C4-2B (cell line): ENCODE measurements around the gene ASGR1.

Experiments used
- H3K27ac ChIP-seq: fragments of 450-650 bp; 2 replicates; pipeline ENCODE4 v1.5.1; 2017
- ZFX ChIP-seq: fragments of 450-650 bp; IDR thresholded peaks from 2 replicates; pipeline ENCODE4 v1.6.1; 2017
- TF ChIP-seq, protein P1 (sequence below): fragments of 450-650 bp; conservative IDR thresholded peaks from 2 replicates; pipeline ENCODE4 v1.5.1; 2017; ENCODE audit warnings: mild to moderate bottlenecking

ASGR1 gene

DNA sequence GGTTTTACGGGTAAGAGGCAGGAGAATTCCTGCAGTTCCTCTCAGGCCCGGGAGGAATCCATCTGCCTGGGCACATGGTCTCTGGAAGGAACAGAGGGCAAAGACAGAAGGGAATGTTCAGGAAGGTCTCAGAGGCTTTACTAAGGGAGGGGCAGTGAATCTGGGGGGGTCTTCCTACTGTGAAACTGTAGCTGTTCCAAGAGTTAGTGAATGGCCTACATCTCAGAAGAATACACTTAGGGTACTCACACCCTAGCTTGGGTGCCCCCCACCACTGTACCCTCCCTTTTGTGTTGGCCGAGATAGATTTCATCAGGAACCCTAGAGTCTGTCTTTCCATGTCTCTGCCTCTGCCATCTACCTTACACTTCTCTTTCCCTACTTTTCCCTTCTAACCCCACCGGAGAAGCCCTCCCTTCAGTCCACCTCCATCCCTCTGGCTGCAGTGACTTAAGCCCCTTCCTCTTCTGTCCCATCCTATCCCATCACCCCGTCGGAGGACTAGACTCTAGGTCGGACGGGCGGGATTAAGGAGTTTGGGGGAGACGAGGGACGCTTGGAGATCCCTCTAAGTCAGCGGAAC, 40.1 kb upstream of the ASGR1 start:
- TF ChIP-seq, protein P1, sequence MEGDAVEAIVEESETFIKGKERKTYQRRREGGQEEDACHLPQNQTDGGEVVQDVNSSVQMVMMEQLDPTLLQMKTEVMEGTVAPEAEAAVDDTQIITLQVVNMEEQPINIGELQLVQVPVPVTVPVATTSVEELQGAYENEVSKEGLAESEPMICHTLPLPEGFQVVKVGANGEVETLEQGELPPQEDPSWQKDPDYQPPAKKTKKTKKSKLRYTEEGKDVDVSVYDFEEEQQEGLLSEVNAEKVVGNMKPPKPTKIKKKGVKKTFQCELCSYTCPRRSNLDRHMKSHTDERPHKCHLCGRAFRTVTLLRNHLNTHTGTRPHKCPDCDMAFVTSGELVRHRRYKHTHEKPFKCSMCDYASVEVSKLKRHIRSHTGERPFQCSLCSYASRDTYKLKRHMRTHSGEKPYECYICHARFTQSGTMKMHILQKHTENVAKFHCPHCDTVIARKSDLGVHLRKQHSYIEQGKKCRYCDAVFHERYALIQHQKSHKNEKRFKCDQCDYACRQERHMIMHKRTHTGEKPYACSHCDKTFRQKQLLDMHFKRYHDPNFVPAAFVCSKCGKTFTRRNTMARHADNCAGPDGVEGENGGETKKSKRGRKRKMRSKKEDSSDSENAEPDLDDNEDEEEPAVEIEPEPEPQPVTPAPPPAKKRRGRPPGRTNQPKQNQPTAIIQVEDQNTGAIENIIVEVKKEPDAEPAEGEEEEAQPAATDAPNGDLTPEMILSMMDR: no peak
- no peak for TF ChIP-seq ZFX
- H3K27ac ChIP-seq: peak overlapping the region; percentile 100

GRCh38 chr17:7218758-7219157, 39.6 kb upstream of the ASGR1 start:
- H3K27ac ChIP-seq: peak overlapping the region; percentile 100
- TF ChIP-seq, protein P1: no peak
- TF ChIP-seq ZFX: no peak

DNA sequence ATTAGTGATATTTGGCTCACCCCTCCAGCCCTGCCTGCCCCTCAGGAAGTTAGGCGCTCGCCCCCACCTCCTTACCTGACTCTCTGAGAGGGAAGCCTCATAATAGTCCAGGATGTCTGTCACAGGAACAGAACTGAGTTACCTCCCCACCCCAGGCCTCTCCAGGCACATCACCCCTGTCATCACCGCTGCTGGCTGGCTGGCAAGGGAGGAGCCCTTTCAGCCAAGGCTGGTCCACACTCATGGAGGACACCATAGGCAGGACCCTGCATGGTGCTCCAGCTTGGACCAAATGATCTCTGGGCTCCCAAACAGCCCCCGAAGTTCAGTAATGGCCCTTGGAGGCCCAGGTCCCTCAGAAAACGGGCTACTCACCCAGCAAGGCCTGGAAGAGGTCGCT, 39.0 kb upstream of the ASGR1 start:
- H3K27ac ChIP-seq: no peak overlapping the region
- TF ChIP-seq, protein P1: no peak
- TF ChIP-seq ZFX: no peak

DNA sequence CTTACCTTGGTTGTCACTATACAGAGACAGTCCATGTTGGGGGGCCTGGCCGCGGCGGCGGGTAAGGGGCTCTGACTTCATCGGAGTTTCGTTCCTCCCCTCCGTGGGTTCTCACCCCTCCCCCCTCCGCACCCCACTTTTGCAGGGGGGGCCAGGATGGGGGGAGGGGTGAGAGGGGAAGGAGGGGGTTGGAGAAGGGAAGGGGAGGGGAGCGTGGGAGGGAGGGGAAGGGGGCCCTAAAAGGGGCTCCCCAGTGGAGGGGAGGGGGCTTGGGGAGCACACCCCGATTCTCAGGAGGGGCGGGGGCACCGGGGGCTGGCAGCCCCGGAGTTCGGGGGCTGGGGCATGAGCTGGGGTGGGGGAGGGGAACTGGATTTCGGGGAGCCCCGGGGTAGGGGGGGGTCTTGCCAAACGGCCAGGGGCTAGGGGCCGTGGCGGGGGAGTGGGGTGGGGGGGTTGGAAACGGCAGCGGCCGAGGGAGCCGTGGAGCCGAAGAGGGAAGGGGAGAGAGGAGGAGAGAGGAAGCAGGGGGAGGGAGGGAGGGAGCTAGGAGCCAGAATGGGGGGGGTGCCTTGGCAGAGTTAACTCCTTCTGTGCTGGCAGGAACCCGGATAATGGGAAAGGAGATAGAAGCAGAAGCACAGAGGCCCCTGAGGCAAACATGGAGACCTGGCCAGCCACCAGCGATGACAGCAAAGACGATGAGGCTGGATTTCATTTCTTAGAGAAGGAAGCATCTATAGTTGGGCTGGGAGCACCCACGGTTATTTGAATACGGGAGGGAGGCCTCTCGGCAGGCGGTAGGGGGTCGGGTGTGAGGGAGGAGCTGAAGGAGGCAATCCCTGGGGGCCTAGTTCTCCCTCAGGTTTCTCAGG, 38.2 kb upstream of the ASGR1 start:
- no peak overlapping the region for H3K27ac ChIP-seq
- TF ChIP-seq, protein P1: no peak
- TF ChIP-seq ZFX: no peak

DNA sequence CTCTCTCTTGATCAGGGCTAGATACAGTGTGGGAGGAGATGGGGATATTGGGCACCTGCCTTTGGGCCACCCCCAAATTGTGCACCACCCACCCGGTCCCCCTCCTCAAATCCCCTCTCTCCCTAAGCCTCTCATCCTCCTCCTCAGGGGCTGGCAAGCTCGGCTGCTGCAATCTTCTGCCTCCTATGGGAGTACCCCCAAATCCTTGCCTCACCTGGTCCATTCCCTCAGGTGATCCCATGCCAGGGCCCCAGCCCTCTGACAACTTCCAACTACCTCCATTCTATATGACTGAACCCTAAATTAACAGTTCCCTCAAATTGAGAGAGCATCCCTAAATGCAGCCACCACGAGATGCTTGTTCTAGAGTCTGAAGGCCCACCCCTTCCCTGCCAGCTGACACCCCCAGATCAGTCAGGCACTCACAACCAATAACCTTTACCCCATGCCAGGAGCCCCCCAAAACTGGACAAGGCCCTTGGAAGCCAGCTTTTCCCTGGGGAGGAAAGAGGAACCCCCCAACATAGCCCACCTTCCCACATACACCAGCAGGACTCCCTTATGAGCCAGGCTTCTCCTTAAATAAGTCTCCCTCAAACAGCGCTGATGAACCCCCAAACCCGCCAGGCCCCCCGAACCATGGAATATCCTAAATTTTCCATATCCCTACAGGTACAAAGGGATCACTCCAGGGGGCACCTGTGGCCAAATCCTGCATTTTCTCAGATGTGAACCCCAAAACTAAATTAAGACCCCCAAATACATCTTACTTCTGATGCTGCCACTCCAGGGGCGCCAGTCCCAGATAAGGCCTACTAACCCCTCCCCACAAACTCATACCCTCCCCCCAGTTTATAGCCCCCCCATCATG, 37.3 kb upstream of the ASGR1 start:
- H3K27ac ChIP-seq: no peak overlapping the region
- TF ChIP-seq ZFX: no peak

DNA sequence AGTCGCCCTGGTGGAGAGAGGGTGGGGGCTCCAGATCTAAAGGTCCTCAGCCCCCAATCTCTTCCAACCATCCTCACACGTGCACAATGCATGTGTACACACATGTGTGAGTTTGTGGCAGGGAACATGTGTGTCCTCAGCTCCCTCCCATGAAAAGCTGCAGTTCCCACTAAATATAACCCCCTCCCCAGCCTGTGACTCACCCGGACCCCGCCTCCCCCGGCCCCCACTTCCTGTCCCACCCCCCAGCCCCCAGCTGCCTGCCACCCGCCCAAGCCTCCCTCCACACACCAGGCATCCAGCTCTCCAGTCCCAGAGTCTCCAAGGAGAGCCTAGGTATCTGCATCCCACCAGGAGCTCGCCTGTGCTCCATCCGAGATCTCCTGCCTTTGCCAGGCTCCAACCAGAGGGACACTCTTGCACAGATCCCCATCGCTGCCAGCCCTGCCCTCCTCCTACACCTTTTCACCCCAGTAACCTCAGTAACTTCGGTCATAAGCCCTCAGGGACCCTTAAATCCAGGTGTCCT, 36.5 kb upstream of the ASGR1 start:
- no peak overlapping the region for H3K27ac ChIP-seq
- TF ChIP-seq ZFX: no peak
- TF ChIP-seq, protein P1: no peak

DNA sequence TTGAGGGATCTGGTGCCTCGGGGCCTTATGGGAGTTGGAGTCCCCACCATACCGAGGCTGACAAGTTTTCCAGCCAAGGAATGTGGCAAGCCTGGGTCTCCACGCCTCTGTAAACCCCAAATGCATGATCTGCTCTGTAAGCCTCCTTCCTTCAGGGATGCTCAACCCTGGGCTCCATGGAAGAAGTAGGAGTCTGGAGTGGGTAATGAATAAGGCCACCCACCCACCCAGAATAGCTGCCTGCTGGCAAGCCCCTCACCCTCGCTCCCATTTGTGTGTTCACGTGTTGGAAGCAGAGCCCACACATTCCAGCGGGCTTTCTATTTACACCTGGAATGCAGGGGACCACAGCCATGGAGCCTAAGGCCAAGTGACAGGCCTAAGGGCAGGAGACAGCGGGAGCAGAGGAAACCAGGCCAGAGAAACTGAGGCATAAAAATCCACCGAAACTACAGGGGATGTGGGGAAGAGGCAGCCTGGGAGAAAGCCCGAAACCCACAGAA, 36.0 kb upstream of the ASGR1 start:
- H3K27ac ChIP-seq: no peak overlapping the region
- no peak for TF ChIP-seq ZFX
- TF ChIP-seq, protein P1: peak; percentile 20; the same call in 1 of the 2 replicates
